Liver (tissue), 9 donors: ENCODE data around the gene SLC5A6. TPM values are rescaled to one million over a fixed set of nuclear protein-coding genes. Genes with fewer than 3 reads are reported as not detected.

Experiments used
- DNase-seq: peaks from one replicate; pipeline ENCODE4 v3.0.0-alpha.2; 2017; ENCODE audit warnings: low spot score
- H3K27ac ChIP-seq, 2 donors: one replicate each; pipeline ENCODE4 v1.7.0; 2013; ENCODE audit warnings: inconsistent platforms in 2 of 2, low read length in 2 of 2, control low read depth in 1 of 2, low read depth in 1 of 2, mild to moderate bottlenecking in 1 of 2
- H3K27me3 ChIP-seq, 4 donors: one replicate each; pipeline versions ENCODE4 v1.6.1 to v1.7.0; 2013; ENCODE audit warnings: low read length in 3 of 4, inconsistent platforms in 1 of 4, mild to moderate bottlenecking in 1 of 4, moderate library complexity in 1 of 4; ENCODE audit not compliant: control insufficient read depth in 4 of 4, insufficient read depth in 4 of 4
- H3K36me3 ChIP-seq, 4 donors: one replicate each; pipeline versions ENCODE4 v1.6.1 to v1.7.0; 2013; ENCODE audit warnings: low read length in 3 of 4, mild to moderate bottlenecking in 3 of 4, low read depth in 1 of 4, moderate library complexity in 1 of 4; ENCODE audit not compliant: control insufficient read depth in 4 of 4, insufficient read depth in 3 of 4
- H3K4me1 ChIP-seq, 4 donors: one replicate each; pipeline versions ENCODE4 v1.6.1 to v1.7.0; 2013; ENCODE audit warnings: low read length in 3 of 4, mild to moderate bottlenecking in 3 of 4, moderate library complexity in 1 of 4; ENCODE audit not compliant: control insufficient read depth in 4 of 4, insufficient read depth in 4 of 4
- H3K4me3 ChIP-seq, 3 donors: one replicate each; pipeline versions ENCODE4 v1.6.1 to v1.7.0; 2013; ENCODE audit warnings: low read length in 3 of 3, control low read depth in 1 of 3, low read depth in 1 of 3, mild to moderate bottlenecking in 1 of 3
- H3K9ac ChIP-seq, 2 donors: one replicate each; pipeline ENCODE4 v1.7.0; 2013; ENCODE audit warnings: low read length in 2 of 2, mild to moderate bottlenecking in 2 of 2, moderate library complexity in 2 of 2, control low read depth in 1 of 2, low read depth in 1 of 2
- H3K9me3 ChIP-seq, 4 donors: one replicate each; pipeline versions ENCODE4 v1.6.1 to v1.7.0; 2013; ENCODE audit warnings: low read length in 3 of 4; ENCODE audit not compliant: control insufficient read depth in 4 of 4
- FOXA1 ChIP-seq: IDR thresholded peaks from 2 replicates; pipeline ENCODE4 v1.6.1; 2016; ENCODE audit warnings: antibody characterized with exemption
- GABPA ChIP-seq, 2 donors: IDR thresholded peaks in 1 of 2; conservative IDR thresholded peaks in 1 of 2; 2 replicates each; pipeline ENCODE4 v1.6.1; 2016; ENCODE audit warnings: antibody characterized with exemption in 2 of 2, mild to moderate bottlenecking in 1 of 2, moderate library complexity in 1 of 2
- HNF4A ChIP-seq, 2 donors: conservative IDR thresholded peaks; 2 replicates each; pipeline ENCODE4 v1.6.1; 2016; ENCODE audit warnings: antibody characterized with exemption in 2 of 2, mild to moderate bottlenecking in 2 of 2
- HNF4G ChIP-seq: IDR thresholded peaks from 2 replicates; pipeline ENCODE4 v1.6.1; 2016; ENCODE audit warnings: antibody characterized with exemption
- NR2F2 ChIP-seq: IDR thresholded peaks from 2 replicates; pipeline ENCODE4 v1.6.1; 2016; ENCODE audit warnings: antibody characterized with exemption
- RAD21 ChIP-seq, 2 donors: IDR thresholded peaks; 2 replicates each; pipeline ENCODE4 v1.6.1; 2016; ENCODE audit warnings: antibody characterized with exemption in 2 of 2, mild to moderate bottlenecking in 2 of 2
- RXRA ChIP-seq, 2 donors: IDR thresholded peaks; 2 replicates each; pipeline ENCODE4 v1.6.1; 2017 to 2018; ENCODE audit warnings: antibody characterized with exemption in 2 of 2, mild to moderate bottlenecking in 1 of 2
- SP1 ChIP-seq: IDR thresholded peaks from 2 replicates; pipeline ENCODE4 v1.6.1; 2018; ENCODE audit warnings: antibody characterized with exemption, mild to moderate bottlenecking
- TAF1 ChIP-seq: conservative IDR thresholded peaks from 2 replicates; pipeline ENCODE4 v1.6.1; 2016; ENCODE audit warnings: antibody characterized with exemption, mild to moderate bottlenecking
- YY1 ChIP-seq: IDR thresholded peaks from 2 replicates; pipeline ENCODE4 v1.6.1; 2016; ENCODE audit warnings: antibody characterized with exemption, mild to moderate bottlenecking
- WGBS: extraction: QIAGEN DNeasy Blood & Tissue Kit; methylation state at CpG from one replicate; pipeline ENCODE4 v1.1.7; 2013; 5-methylcytosine and 5-hydroxymethylcytosine counted together
- polyA plus RNA-seq, 2 donors: library from polyadenylated mRNA; stranded (reverse) in 1 of 2; unstranded in 1 of 2; fragments of 200-250 nt in 1 of 2; fragments of >200 nt in 1 of 2; fragmentation: Nextera tagmentation in 1 of 2; extraction: Ambion mirVana in 1 of 2; gene quantifications; one replicate each; pipeline versions ENCODE4 v1.2.1 to v1.2.3, GENCODE V29; 2013 to 2015
- total RNA-seq, 2 donors: library from RNA; depleted of rRNA; stranded (reverse); fragments of >200 nt; gene quantifications; one replicate each; pipeline ENCODE4 v1.2.3, GENCODE V29; 2014
- TF ChIP-seq, protein P1 (sequence below): IDR thresholded peaks from 2 replicates; pipeline ENCODE4 v1.6.1; 2016; ENCODE audit warnings: antibody characterized with exemption
- TF ChIP-seq, protein P2 (sequence below): IDR thresholded peaks from 2 replicates; pipeline ENCODE4 v1.6.1; 2016; ENCODE audit warnings: antibody characterized with exemption
- TF ChIP-seq, protein P3 (sequence below): fragments of 150-350 bp; IDR thresholded peaks from 2 replicates; pipeline ENCODE4 v1.5.1; 2017; ENCODE audit warnings: improper control_type of control experiment, low read depth, low read length; ENCODE audit not compliant: missing input control
- donor health status: healthy.
- donor health status: healthy.
- donor health status: healthy.
- donor health status: healthy.
- donor health status: healthy.

SLC5A6 gene
- total and polyA plus RNA-seq, 4 donors, result 12.5 to 217 (median 73.0) TPM

DNA sequence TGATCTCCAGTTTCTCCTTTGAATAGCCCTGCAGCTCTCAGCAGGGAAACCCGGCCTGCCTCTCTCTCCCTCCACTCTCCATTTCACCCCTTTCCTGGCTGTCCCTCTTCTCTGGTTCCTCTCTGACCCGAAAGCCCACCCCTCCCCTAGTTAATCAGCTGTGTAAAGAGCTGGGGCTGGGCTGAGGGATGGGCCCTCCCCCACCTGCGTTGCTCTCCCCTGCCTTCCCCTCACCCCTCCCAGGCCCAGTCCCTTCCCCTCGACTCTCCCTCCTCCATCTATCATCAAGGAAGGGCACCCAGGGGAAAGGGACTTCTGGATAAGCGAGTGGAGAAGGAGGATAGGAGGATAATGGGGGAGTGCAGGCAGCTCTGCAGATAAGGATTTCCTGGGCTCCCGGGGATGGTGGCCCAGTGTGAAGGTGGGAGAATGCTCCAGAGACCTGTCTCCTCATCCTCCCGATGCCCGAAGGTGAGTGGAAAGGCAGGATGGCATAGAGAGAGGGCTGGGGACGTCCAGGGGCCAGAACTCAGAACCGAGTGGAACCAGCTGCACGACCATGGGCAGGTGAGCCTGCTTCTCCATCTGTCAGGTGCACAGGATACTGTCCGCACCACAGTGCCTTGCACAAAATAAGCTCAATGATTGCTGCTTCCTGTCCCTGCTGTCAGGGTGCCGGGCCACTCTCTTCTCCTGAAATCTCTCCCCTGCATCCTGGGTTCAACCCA lies 38.7 kb upstream of the SLC5A6 start:
- TF ChIP-seq TAF1 (no peak), NR2F2 (no peak), YY1 (no peak), GABPA (IDR thresholded peaks at IDR 0.05 in 1 of 2, conservative IDR thresholded peaks at IDR 0.05 in 1 of 2) (no peak), FOXA1 (no peak), HNF4G (no peak), SP1 (no peak), RXRA (IDR thresholded peaks at IDR 0.05) (no peak), HNF4A (conservative IDR thresholded peaks at IDR 0.05) (no peak)
- TF ChIP-seq, protein P1, sequence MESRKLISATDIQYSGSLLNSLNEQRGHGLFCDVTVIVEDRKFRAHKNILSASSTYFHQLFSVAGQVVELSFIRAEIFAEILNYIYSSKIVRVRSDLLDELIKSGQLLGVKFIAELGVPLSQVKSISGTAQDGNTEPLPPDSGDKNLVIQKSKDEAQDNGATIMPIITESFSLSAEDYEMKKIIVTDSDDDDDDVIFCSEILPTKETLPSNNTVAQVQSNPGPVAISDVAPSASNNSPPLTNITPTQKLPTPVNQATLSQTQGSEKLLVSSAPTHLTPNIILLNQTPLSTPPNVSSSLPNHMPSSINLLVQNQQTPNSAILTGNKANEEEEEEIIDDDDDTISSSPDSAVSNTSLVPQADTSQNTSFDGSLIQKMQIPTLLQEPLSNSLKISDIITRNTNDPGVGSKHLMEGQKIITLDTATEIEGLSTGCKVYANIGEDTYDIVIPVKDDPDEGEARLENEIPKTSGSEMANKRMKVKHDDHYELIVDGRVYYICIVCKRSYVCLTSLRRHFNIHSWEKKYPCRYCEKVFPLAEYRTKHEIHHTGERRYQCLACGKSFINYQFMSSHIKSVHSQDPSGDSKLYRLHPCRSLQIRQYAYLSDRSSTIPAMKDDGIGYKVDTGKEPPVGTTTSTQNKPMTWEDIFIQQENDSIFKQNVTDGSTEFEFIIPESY, result no peak
- TF ChIP-seq, protein P2, sequence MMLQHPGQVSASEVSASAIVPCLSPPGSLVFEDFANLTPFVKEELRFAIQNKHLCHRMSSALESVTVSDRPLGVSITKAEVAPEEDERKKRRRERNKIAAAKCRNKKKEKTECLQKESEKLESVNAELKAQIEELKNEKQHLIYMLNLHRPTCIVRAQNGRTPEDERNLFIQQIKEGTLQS, result no peak
- Histone ChIP-seq H3K9me3 (no peaks in the 10 kb centered on the region), H3K36me3 (no peaks in the 10 kb centered on the region), H3K9ac (no peak overlapping the region), H3K4me3 (no peak overlapping the region), H3K27me3 (no peaks in the 10 kb centered on the region), H3K4me1 (peaks cover 0 to 7% (median 3%) of the 10 kb centered on the region in 4 donors), H3K27ac (no peak overlapping the region)
- 70% methylated on average over 13 of the region's 13 CpGs for WGBS
- no peak for DNase-seq

DNA sequence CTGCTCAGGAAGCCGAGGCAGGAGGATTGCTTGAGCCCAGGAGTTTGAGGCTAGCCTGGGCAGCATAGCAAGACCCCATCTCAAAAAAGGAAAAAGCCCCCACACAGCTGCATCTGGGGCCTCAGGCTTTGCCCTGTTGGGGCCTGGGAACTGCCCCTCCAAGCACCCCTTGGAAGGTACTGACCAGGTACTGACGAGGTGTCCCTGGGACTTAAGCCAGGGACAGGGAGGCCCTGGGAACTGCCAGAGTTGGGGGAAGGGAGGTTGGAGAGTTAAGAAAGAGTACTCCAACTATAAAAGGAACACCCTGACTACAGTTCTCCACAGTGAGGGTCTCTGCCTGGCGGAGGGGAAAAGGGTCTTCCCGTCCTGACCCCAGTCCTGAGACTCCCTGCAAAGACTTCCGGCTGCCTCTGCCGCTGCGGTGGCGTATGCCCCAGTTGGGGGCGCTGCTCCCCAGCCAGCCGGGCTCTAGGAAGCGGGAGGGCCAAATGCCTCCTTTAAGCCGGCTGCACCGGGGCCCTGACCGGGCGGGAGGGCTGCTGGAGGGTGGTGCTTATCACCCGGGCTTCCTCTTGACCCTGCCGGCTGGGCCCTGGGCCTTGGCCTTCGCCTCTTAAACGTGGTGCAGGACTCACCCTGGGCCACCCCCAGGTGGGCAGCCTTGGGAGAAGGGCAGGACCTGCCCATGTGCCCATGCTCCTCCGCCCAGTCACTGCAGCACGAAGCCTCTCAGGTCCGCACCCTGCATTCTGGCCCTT lies 38.0 kb upstream of the SLC5A6 start:
- no peak for TF ChIP-seq TAF1
- TF ChIP-seq RAD21 (IDR thresholded peaks at IDR 0.05), result peak; percentile 81 to 84
- TF ChIP-seq, protein P3, sequence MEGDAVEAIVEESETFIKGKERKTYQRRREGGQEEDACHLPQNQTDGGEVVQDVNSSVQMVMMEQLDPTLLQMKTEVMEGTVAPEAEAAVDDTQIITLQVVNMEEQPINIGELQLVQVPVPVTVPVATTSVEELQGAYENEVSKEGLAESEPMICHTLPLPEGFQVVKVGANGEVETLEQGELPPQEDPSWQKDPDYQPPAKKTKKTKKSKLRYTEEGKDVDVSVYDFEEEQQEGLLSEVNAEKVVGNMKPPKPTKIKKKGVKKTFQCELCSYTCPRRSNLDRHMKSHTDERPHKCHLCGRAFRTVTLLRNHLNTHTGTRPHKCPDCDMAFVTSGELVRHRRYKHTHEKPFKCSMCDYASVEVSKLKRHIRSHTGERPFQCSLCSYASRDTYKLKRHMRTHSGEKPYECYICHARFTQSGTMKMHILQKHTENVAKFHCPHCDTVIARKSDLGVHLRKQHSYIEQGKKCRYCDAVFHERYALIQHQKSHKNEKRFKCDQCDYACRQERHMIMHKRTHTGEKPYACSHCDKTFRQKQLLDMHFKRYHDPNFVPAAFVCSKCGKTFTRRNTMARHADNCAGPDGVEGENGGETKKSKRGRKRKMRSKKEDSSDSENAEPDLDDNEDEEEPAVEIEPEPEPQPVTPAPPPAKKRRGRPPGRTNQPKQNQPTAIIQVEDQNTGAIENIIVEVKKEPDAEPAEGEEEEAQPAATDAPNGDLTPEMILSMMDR, result peak; percentile 51
- Histone ChIP-seq H3K4me1 (peaks cover 0 to 7% (median 3%) of the 10 kb centered on the region in 4 donors), H3K4me3 (no peak overlapping the region), H3K9ac (no peak overlapping the region), H3K9me3 (no peaks in the 10 kb centered on the region), H3K27ac (no peak overlapping the region), H3K36me3 (no peaks in the 10 kb centered on the region), H3K27me3 (no peaks in the 10 kb centered on the region)
- DNase-seq, result peak; percentile 52
- 24% methylated on average over 22 of the region's 22 CpGs for WGBS
